ENCODE data around the gene TMEM51. TPM values are rescaled to one million over a fixed set of nuclear protein-coding genes. Genes with fewer than 3 reads are reported as not detected.

Gene TMEM51
- total and polyA plus RNA-seq, 5 donors: 3.7 to 5.4 (median 4.3) TPM

- Histone ChIP-seq H3K27ac (ENCODE audit: low read length) (no peak overlapping the region), H3K4me1 (ENCODE audit: control insufficient read depth, insufficient read depth, low read length) (no peaks in the 10 kb centered on the region), H3K4me3 (ENCODE audit: low read length) (no peak overlapping the region), H3K27me3 (ENCODE audit: control insufficient read depth, insufficient read depth) (no peaks in the 10 kb centered on the region), H3K9me3 (ENCODE audit: control insufficient read depth, low read length) (no peaks in the 10 kb centered on the region)
- DNase-seq (no peak), ATAC-seq (no peak)
- WGBS: 89% methylated on average over 7 of the region's 7 CpGs
- intact Hi-C loops (cut with DNase I): no loop called here
These were observed 89.2 kb downstream of the TMEM51 start for GRCh38 chr1:15242766-15243165.

- WGBS: 52% methylated on average over 10 of the region's 10 CpGs
- ATAC-seq: no peak
- intact Hi-C loops (cut with DNase I): no loop called here
- H3K27me3 ChIP-seq (ENCODE audit: control insufficient read depth, insufficient read depth): no peaks in the 10 kb centered on the region
- DNase-seq: no peak
- H3K4me3 ChIP-seq (ENCODE audit: low read length): no peak overlapping the region
- no peaks in the 10 kb centered on the region for H3K4me1 ChIP-seq (ENCODE audit: control insufficient read depth, insufficient read depth, low read length)
- H3K9me3 ChIP-seq (ENCODE audit: control insufficient read depth, low read length): no peaks in the 10 kb centered on the region
- H3K27ac ChIP-seq (ENCODE audit: low read length): no peak overlapping the region
These were observed 89.9 kb downstream of the TMEM51 start for GRCh38 chr1:15243275-15244043.

- Histone ChIP-seq H3K9me3 (ENCODE audit: control insufficient read depth, low read length) (no peaks in the 10 kb centered on the region), H3K4me3 (ENCODE audit: low read length) (no peak overlapping the region), H3K27ac (ENCODE audit: low read length) (no peak overlapping the region), H3K27me3 (ENCODE audit: control insufficient read depth, insufficient read depth) (no peaks in the 10 kb centered on the region), H3K4me1 (ENCODE audit: control insufficient read depth, insufficient read depth, low read length) (no peaks in the 10 kb centered on the region)
- ATAC-seq (no peak), DNase-seq (no peak)
- WGBS: 86% methylated on average over 5 of the region's 5 CpGs
- intact Hi-C loops (cut with DNase I): no loop called here
These were observed 91.3 kb downstream of the TMEM51 start for GRCh38 chr1:15244813-15245212.

- Histone ChIP-seq H3K4me1 (ENCODE audit: control insufficient read depth, insufficient read depth, low read length) (no peaks in the 10 kb centered on the region), H3K9me3 (ENCODE audit: control insufficient read depth, low read length) (no peaks in the 10 kb centered on the region), H3K27me3 (ENCODE audit: control insufficient read depth, insufficient read depth) (no peaks in the 10 kb centered on the region), H3K4me3 (ENCODE audit: low read length) (no peak overlapping the region), H3K27ac (ENCODE audit: low read length) (peak overlapping the region; percentile 8)
- intact Hi-C loops (cut with DNase I): no loop called here
- WGBS: 46% methylated on average over 11 of the region's 11 CpGs
- ATAC-seq (no peak), DNase-seq (no peak)
These were observed 92.2 kb downstream of the TMEM51 start for GRCh38 chr1:15245593-15246360.

GRCh38 chr1:15246960-15247614 lies 93.5 kb downstream of the TMEM51 start, which contains the start of gene FHAD1:
Gene FHAD1 (plus strand): TSS chr1:15247223. CDS start chr1:15251785, 4,562 bp downstream.
- H3K27ac ChIP-seq (ENCODE audit: low read length): peak within 1 kb of the TSS; percentile 8

GRCh38 chr1:15248216-15248615 lies 94.7 kb downstream of the TMEM51 start:
- DNase-seq (no peak), ATAC-seq (no peak)
- 91% methylated on average over 4 of the region's 4 CpGs for WGBS
- no peaks in the 10 kb centered on the region for H3K9me3 ChIP-seq (ENCODE audit: control insufficient read depth, low read length)
- H3K4me1 ChIP-seq (ENCODE audit: control insufficient read depth, insufficient read depth, low read length): no peaks in the 10 kb centered on the region
- H3K27ac ChIP-seq (ENCODE audit: low read length): no peak overlapping the region
- H3K27me3 ChIP-seq (ENCODE audit: control insufficient read depth, insufficient read depth): no peaks in the 10 kb centered on the region
- H3K4me3 ChIP-seq (ENCODE audit: low read length): no peak overlapping the region
- intact Hi-C loops (cut with DNase I): no loop called here

More at GRCh38 chr1:15246960-15247614, 93.5 kb downstream of the TMEM51 start, which contains the start of gene FHAD1:
- Histone ChIP-seq H3K4me1 (ENCODE audit: control insufficient read depth, insufficient read depth, low read length) (no peaks in the 10 kb centered on the region), H3K4me3 (ENCODE audit: low read length) (peak within 1 kb of the TSS; percentile 38), H3K27me3 (ENCODE audit: control insufficient read depth, insufficient read depth) (no peaks in the 10 kb centered on the region), H3K9me3 (ENCODE audit: control insufficient read depth, low read length) (no peaks in the 10 kb centered on the region)
- ATAC-seq (peak; percentile 77 to 85), DNase-seq (peak; percentile 58 to 89 (median 87))
- 6% methylated on average over 54 of the region's 55 CpGs for WGBS
- intact Hi-C loops (cut with DNase I): no loop called here

- intact Hi-C loops (cut with DNase I): no loop called here
- DNase-seq (no peak), ATAC-seq (no peak)
- WGBS: 50% methylated on average over 5 of the region's 5 CpGs
- Histone ChIP-seq H3K9me3 (ENCODE audit: control insufficient read depth, low read length) (no peaks in the 10 kb centered on the region), H3K27me3 (ENCODE audit: control insufficient read depth, insufficient read depth) (no peaks in the 10 kb centered on the region), H3K4me1 (ENCODE audit: control insufficient read depth, insufficient read depth, low read length) (no peaks in the 10 kb centered on the region), H3K27ac (ENCODE audit: low read length) (no peak overlapping the region), H3K4me3 (ENCODE audit: low read length) (no peak overlapping the region)
These were observed 95.5 kb downstream of the TMEM51 start for GRCh38 chr1:15249081-15249480.

GRCh38 chr1:15251857-15252835 lies 98.6 kb downstream of the TMEM51 start:
- no peak for ATAC-seq
- no peak overlapping the region for H3K4me3 ChIP-seq (ENCODE audit: low read length)
- H3K4me1 ChIP-seq (ENCODE audit: control insufficient read depth, insufficient read depth, low read length): no peaks in the 10 kb centered on the region
- H3K27ac ChIP-seq (ENCODE audit: low read length): no peak overlapping the region
- WGBS: 72% methylated on average over 14 of the region's 14 CpGs
- no peak for DNase-seq
- no peaks in the 10 kb centered on the region for H3K27me3 ChIP-seq (ENCODE audit: control insufficient read depth, insufficient read depth)
- intact Hi-C loops (cut with DNase I): no loop called here
- H3K9me3 ChIP-seq (ENCODE audit: control insufficient read depth, low read length): no peaks in the 10 kb centered on the region

GRCh38 chr1:15254559-15254958 lies 101.0 kb downstream of the TMEM51 start:
- H3K27ac ChIP-seq (ENCODE audit: low read length): no peak overlapping the region
- H3K27me3 ChIP-seq (ENCODE audit: control insufficient read depth, insufficient read depth): no peaks in the 10 kb centered on the region
- no peak overlapping the region for H3K4me3 ChIP-seq (ENCODE audit: low read length)
- no peak for DNase-seq
- intact Hi-C loops (cut with DNase I): no loop called here
- no peak for ATAC-seq
- 33% methylated on average over 2 of the region's 2 CpGs for WGBS
- H3K4me1 ChIP-seq (ENCODE audit: control insufficient read depth, insufficient read depth, low read length): no peaks in the 10 kb centered on the region
- H3K9me3 ChIP-seq (ENCODE audit: control insufficient read depth, low read length): no peaks in the 10 kb centered on the region

GRCh38 chr1:15255582-15256149 lies 102.1 kb downstream of the TMEM51 start:
- Histone ChIP-seq H3K27me3 (ENCODE audit: control insufficient read depth, insufficient read depth) (no peaks in the 10 kb centered on the region), H3K9me3 (ENCODE audit: control insufficient read depth, low read length) (no peaks in the 10 kb centered on the region), H3K4me3 (ENCODE audit: low read length) (no peak overlapping the region), H3K4me1 (ENCODE audit: control insufficient read depth, insufficient read depth, low read length) (peaks cover 4% of the 10 kb centered on the region), H3K27ac (ENCODE audit: low read length) (no peak overlapping the region)
- 71% methylated on average over 4 of the region's 4 CpGs for WGBS
- intact Hi-C loops (cut with DNase I): no loop called here
- no peak for DNase-seq
- ATAC-seq: no peak

Data from right cardiac atrium (tissue), 5 donors.